Fibroblast of lung (primary cell): ENCODE measurements around the gene EHMT1. TPM values are rescaled to one million over a fixed set of nuclear protein-coding genes. Genes with fewer than 3 reads are reported as not detected.

Experiments
- DNase-seq, 2 donors: peaks; one replicate each; pipeline versions ENCODE4 v3.0.0 to v3.0.0-alpha.2; 2010; ENCODE audit warnings: low read depth in 2 of 2
- H2AFZ ChIP-seq: 2 replicates; pipeline ENCODE4 v1.5.1; 2012; ENCODE audit warnings: low read length, control low read depth, inconsistent platforms
- H3K27ac ChIP-seq: 2 replicates; pipeline ENCODE4 v1.5.1; 2011; ENCODE audit warnings: low read length, control low read depth; ENCODE audit not compliant: insufficient read depth
- H3K27me3 ChIP-seq: 2 replicates; pipeline ENCODE4 v1.5.1; 2011; ENCODE audit warnings: mild to moderate bottlenecking, low read length; ENCODE audit not compliant: control insufficient read depth, insufficient read depth
- H3K36me3 ChIP-seq: 2 replicates; pipeline ENCODE4 v1.5.1; 2011; ENCODE audit warnings: low read length; ENCODE audit not compliant: control insufficient read depth, insufficient read depth
- H3K4me1 ChIP-seq: 2 replicates; pipeline ENCODE4 v1.5.1; 2011; ENCODE audit warnings: low read length; ENCODE audit not compliant: control insufficient read depth, insufficient read depth; ENCODE audit errors: extremely low read depth
- H3K4me2 ChIP-seq: 2 replicates; pipeline ENCODE4 v1.5.1; 2011; ENCODE audit warnings: low read length, control low read depth; ENCODE audit not compliant: insufficient read depth; ENCODE audit errors: extremely low read depth
- H3K4me3 ChIP-seq, 4 experiments: fragments of 200-600 bp in 1 of 4; sonication (generic) in 1 of 4; replicated peaks in 1 of 4; 2 replicates each; pipeline ENCODE4 v1.5.1; 2011 to 2016; ENCODE audit warnings: low read length in 4 of 4, low read depth in 3 of 4, mild to moderate bottlenecking in 3 of 4, control low read depth in 2 of 4, inconsistent platforms in 1 of 4, mixed read lengths in 1 of 4; ENCODE audit not compliant: insufficient read depth in 1 of 4; ENCODE audit errors: control extremely low read depth in 1 of 4
- H3K79me2 ChIP-seq: 2 replicates; pipeline ENCODE4 v1.5.1; 2012; ENCODE audit warnings: mild to moderate bottlenecking, low read length, inconsistent platforms; ENCODE audit not compliant: control insufficient read depth, insufficient read depth
- H3K9ac ChIP-seq: 2 replicates; pipeline ENCODE4 v1.5.1; 2011; ENCODE audit warnings: mild to moderate bottlenecking, low read length, control low read depth; ENCODE audit not compliant: insufficient read depth
- H3K9me3 ChIP-seq: 2 replicates; pipeline ENCODE4 v1.5.1; 2012; ENCODE audit warnings: low read depth, low read length; ENCODE audit not compliant: control insufficient read depth, insufficient read depth
- H4K20me1 ChIP-seq: 2 replicates; pipeline ENCODE4 v1.5.1; 2011; ENCODE audit warnings: low read length; ENCODE audit not compliant: control insufficient read depth, insufficient read depth; ENCODE audit errors: extremely low read depth
- EZH2 ChIP-seq: IDR thresholded peaks from 2 replicates; pipeline ENCODE4 v1.5.1; 2012; ENCODE audit warnings: low read length, control low read depth, mild to moderate bottlenecking; ENCODE audit errors: missing control alignments
- polyA plus RNA-seq, 2 donors: library from polyadenylated mRNA; depleted of rRNA in 1 of 2; stranded (reverse) in 1 of 2; unstranded in 1 of 2; fragments of >200 nt; gene quantifications; 2 replicates each; pipeline ENCODE4 v1.2.1, GENCODE V29; 2011 to 2012; ENCODE audit warnings: missing spikeins in 1 of 2
- total RNA-seq: library from RNA; depleted of rRNA; stranded (reverse); fragments of >200 nt; gene quantifications from 2 replicates; pipeline ENCODE4 v1.2.1, GENCODE V29; 2014
- TF ChIP-seq, protein P1 (sequence below), 2 donors: IDR thresholded peaks in 1 of 2; conservative IDR thresholded peaks in 1 of 2; 1 replicate in 1 of 2; 2 replicates in 1 of 2; pipeline ENCODE4 v1.5.1; 2011 to 2012; ENCODE audit warnings: low read length in 2 of 2, control low read depth in 1 of 2, inconsistent platforms in 1 of 2, low read depth in 1 of 2, mild to moderate bottlenecking in 1 of 2

Gene EHMT1
- total and polyA plus RNA-seq, 2 donors (not counting 1 experiment from before 2014, with no cell fraction given) = 22.4 to 48.6 TPM

DNA sequence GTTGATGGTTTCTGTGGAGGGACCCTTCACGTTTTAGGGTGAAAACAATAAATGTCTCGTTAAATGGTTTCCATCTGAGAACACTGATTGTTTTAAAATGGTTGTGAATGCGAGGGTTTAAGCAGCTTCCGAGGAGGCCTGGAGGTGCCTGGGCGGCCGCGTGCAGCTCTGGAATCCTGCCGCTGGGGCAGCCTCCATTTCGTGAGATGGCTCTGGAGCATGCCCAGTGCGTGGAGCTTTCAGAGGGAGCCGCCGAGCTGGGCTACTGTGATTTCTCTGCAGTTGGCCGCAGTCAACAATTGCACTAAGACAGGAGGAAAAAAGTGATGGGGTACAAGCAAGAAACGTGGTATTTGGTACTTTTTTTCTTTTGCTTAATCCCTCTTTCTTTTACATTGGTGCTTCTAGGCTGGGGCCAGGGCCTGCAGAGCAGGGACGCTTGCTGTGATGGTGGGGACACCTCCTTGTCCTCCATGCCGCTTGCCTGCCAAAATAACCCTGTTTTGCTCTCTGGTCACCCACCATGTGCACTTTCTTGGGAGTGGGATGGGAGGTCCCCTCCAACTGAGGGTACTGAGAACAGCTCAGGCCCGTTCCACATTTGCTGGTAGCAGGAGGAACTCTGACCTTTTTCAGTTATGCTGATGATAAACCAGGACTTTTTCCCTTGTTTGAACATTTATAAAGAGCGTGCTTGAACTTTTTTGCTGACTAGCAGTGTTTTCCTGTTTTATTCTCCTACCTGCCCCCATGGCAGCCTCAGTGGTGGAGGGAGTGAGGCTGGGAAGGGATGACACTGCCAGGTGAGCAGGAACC lies 47.1 kb downstream of the EHMT1 start:
- peaks cover 50% of the 10 kb centered on the region for H3K79me2 ChIP-seq
- TF ChIP-seq, protein P1, sequence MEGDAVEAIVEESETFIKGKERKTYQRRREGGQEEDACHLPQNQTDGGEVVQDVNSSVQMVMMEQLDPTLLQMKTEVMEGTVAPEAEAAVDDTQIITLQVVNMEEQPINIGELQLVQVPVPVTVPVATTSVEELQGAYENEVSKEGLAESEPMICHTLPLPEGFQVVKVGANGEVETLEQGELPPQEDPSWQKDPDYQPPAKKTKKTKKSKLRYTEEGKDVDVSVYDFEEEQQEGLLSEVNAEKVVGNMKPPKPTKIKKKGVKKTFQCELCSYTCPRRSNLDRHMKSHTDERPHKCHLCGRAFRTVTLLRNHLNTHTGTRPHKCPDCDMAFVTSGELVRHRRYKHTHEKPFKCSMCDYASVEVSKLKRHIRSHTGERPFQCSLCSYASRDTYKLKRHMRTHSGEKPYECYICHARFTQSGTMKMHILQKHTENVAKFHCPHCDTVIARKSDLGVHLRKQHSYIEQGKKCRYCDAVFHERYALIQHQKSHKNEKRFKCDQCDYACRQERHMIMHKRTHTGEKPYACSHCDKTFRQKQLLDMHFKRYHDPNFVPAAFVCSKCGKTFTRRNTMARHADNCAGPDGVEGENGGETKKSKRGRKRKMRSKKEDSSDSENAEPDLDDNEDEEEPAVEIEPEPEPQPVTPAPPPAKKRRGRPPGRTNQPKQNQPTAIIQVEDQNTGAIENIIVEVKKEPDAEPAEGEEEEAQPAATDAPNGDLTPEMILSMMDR (conservative IDR thresholded peaks at IDR 0.05 in 1 of 2, IDR thresholded peaks at IDR 0.05 in 1 of 2; ENCODE audit: low read depth in 1 of 2, low read length in 2 of 2) = peak in 1 of 2 donors; percentile 5
- TF ChIP-seq EZH2 = no peak
- no peak overlapping the region for H3K9ac ChIP-seq
- no peaks in the 10 kb centered on the region for H4K20me1 ChIP-seq
- H3K9me3 ChIP-seq = no peaks in the 10 kb centered on the region
- H3K27ac ChIP-seq = no peak overlapping the region
- no peak overlapping the region for H2AFZ ChIP-seq
- peaks cover 6% of the 10 kb centered on the region for H3K4me1 ChIP-seq
- H3K27me3 ChIP-seq = no peaks in the 10 kb centered on the region
- H3K4me3 ChIP-seq = no peak overlapping the region
- peaks cover 6% of the 10 kb centered on the region for H3K36me3 ChIP-seq
- no peak overlapping the region for H3K4me2 ChIP-seq
- peak; percentile 11 to 27 for DNase-seq

DNA sequence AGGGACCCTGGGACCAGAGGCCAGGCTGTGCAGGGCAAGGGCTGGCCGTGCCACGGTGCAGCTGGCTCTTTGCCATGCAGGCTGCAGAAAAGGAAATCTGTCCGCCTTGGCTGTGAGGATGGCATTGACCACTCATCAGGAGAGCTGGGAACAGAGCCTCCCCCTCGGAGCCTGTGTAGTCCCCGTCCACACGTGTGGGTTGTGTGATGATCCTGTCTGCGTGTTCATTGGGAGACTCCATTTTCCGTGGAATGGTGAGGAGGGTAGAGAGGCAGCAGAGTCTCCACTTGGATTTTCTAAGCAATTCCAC lies 47.7 kb downstream of the EHMT1 start:
- no peak overlapping the region for H3K4me3 ChIP-seq
- TF ChIP-seq EZH2 = no peak
- TF ChIP-seq, protein P1 (conservative IDR thresholded peaks at IDR 0.05 in 1 of 2, IDR thresholded peaks at IDR 0.05 in 1 of 2; ENCODE audit: low read depth in 1 of 2, low read length in 2 of 2) = no peak
- no peak for DNase-seq
- H3K9ac ChIP-seq = no peak overlapping the region
- H3K79me2 ChIP-seq = peaks cover 51% of the 10 kb centered on the region
- no peaks in the 10 kb centered on the region for H3K27me3 ChIP-seq
- H3K4me2 ChIP-seq = no peak overlapping the region
- no peaks in the 10 kb centered on the region for H3K9me3 ChIP-seq
- no peak overlapping the region for H2AFZ ChIP-seq
- peaks cover 6% of the 10 kb centered on the region for H3K36me3 ChIP-seq
- no peaks in the 10 kb centered on the region for H4K20me1 ChIP-seq
- no peak overlapping the region for H3K27ac ChIP-seq
- H3K4me1 ChIP-seq = peaks cover 6% of the 10 kb centered on the region

DNA sequence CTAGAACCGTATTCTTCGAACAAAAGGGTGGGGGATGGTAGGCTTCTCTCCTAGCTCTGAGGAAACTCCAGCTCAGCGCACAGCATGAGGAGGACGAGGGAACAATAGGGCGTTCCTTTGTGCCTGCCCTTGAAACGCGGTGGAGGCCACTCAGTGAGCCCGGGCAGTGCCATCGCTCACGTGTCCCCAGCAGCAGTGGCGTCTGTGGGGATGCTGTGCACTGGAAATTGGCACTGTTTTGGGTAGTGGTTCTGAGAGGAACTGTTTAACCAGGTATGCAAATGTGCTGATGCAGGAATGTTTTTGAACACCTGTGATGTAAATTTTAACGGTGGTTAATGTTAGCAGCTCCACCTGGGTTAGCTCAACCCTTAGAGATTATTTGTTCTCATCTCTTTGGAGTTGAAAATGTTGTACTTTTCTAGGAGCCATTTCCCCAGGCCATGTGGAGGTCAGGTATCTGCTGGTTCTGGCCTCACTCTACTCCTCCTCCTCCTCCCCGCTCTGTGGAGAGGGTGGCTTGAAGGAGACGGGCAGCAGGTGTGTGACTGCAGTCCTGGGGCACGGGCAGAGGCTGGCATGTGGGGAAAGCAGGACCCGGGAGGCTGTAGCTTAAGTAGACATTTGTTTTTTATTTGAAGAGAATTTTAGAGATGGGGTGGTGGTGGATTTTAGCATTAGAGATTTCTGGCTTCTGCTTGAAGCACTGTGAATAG lies 48.3 kb downstream of the EHMT1 start:
- H3K9ac ChIP-seq = no peak overlapping the region
- no peak for TF ChIP-seq EZH2
- TF ChIP-seq, protein P1 (conservative IDR thresholded peaks at IDR 0.05 in 1 of 2, IDR thresholded peaks at IDR 0.05 in 1 of 2; ENCODE audit: low read depth in 1 of 2, low read length in 2 of 2) = no peak
- DNase-seq = no peak
- H3K27ac ChIP-seq = no peak overlapping the region
- H2AFZ ChIP-seq = no peak overlapping the region
- no peak overlapping the region for H3K4me2 ChIP-seq
- H3K9me3 ChIP-seq = no peaks in the 10 kb centered on the region
- no peak overlapping the region for H3K4me3 ChIP-seq
- no peaks in the 10 kb centered on the region for H3K27me3 ChIP-seq
- H4K20me1 ChIP-seq = no peaks in the 10 kb centered on the region
- H3K4me1 ChIP-seq = peaks cover 6% of the 10 kb centered on the region
- peaks cover 55% of the 10 kb centered on the region for H3K79me2 ChIP-seq
- peaks cover 6% of the 10 kb centered on the region for H3K36me3 ChIP-seq
